Measurements from ENCODE around the gene ATG2A. TPM values are rescaled to one million over a fixed set of nuclear protein-coding genes. Genes with fewer than 3 reads are reported as not detected.
A peak's percentile ranks its signal among the peaks of the same experiment; 100 is the strongest.

The ATG2A gene
- total RNA-seq, 1 donor from 2014 or later: 7.2 TPM

DNA sequence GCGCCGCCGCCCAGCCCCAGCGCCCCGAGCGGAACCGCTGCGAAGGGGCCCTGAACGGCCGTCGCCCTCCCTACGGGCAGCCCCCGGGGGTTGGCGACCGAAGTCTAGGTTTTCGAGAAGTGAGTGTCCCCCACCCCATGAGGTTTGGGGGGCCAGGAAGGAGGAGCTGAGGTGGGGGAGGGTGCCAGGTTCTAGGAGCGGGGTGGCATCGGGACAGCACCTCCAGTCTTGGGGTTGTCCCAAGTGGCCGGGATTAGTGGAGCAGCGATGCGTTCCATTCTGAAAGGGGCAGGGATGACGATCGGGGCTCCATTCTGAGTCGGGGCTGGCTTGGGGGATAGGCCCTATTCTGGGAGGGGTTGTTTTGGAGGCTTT lies 7.9 kb upstream of the ATG2A start:
- DNase-seq (ENCODE audit: low read depth in 2 of 2): no peak

- DNase-seq (ENCODE audit: low read depth in 2 of 2): peak; percentile 76 to 95
Observed at GRCh38 chr11:64923944-64924909, 7.2 kb upstream of the ATG2A start, which contains the start of gene PPP2R5B. TSS of gene PPP2R5B (plus strand) at chr11:64924689. CDS start at chr11:64925735, 1,046 bp downstream.

DNA sequence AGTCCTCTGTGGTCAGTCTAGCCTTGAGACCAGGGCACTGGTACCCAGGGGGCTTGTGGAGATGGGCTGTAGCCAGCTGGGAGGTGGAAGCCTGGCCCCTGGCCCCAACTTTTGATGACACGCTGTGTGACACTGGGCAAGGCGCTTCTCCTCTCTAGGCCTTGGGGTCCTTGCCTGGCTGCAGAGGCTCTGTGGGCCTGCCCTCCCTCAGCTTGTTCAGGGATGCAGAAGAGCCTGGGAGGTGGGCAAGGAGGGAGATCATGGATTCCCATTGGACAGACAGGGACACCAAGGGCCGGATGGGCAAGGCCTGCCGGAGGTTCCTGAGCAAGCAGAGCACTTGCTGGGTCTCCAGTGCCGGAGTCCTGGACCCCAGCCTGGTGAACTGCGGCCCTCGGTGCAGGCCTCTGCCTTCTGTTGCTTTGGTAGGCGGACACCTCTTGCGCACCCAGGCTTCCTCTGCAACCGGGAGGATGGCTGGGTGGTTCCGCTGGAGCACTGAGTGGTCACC lies 6.2 kb upstream of the ATG2A start:
- DNase-seq (ENCODE audit: low read depth in 2 of 2): no peak

DNA sequence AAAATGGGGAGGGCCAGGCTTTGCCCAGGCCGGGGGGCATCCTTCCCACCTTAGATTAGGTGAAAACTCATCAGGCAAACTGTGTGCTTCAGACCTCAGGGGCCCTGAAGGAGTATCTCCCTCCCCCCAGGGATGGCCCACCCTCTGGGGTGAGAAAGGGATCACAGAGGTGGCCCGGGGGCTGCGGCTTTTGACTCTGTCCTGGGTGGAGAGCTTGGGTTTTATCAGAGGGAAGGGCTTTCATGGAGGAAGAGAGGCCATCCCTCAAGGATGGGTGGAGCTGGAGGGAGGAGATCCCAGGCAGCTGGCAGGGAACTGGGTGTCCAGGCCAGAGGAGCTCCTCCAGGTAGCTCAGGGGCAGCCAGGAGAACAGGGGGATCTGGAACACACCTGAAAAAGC lies 4.4 kb upstream of the ATG2A start:
- no peak for DNase-seq (ENCODE audit: low read depth in 2 of 2)

DNA sequence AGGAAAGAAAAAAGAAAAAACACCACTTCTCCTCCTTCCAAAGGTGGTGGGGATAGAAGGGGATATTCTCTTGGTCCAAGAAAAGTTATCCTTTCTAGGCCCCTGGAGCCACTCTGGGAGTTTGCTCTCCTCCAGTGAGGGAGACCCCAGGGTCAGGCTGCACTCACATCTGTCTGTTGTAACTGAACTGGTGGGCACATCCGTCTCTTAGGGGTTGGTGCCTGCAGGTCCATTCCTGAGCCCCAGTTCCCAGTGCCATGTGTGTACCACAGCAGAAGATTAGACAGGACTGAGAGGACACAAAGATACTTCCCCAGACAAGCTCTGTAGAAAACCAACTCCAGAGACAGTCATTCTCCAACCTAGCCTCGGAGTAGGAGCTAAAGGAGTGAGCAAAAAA lies 3.1 kb upstream of the ATG2A start:
- DNase-seq (ENCODE audit: low read depth in 2 of 2): no peak

DNA sequence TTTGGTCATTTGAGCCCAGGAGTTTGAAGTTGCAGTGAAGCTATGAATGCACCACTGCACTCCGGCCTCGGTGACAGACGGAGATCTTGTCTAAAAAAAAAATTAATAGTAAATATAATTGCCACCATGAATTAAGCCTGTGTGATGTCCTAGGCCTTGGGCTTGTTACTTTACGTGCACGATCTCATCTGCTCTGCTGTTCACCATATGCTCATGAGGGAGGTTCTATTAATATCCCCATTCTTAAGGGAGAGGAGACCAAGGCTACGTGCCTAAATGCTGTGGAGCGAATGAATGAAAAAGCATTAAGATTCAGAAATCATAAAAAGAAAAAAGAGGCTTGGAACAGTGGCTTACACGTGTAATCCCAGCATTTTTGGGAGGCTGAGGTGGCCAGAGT lies 2.6 kb upstream of the ATG2A start:
- no peak for DNase-seq (ENCODE audit: low read depth in 2 of 2)

DNA sequence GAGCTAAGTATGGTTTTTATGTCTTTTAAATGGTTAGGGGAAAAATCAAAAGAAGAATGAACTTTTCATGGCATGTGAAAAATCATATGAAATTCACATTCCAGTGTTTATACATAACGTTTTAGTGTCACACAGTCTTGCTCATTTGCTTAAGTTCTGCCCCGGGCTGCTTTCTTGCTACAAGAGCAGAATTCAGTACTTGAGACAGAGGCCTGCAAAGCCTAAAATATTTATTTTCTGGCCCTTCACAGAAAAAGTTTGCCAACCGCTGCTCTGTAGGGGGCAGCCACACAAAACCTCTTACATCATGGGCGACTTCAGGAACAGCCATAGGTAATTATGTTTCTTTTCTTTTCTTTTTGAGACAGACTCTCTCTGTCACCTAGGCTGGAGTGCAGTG lies 1.0 kb upstream of the ATG2A start:
- peak in 1 of 2 donors; percentile 48 for DNase-seq (ENCODE audit: low read depth in 2 of 2)

DNA sequence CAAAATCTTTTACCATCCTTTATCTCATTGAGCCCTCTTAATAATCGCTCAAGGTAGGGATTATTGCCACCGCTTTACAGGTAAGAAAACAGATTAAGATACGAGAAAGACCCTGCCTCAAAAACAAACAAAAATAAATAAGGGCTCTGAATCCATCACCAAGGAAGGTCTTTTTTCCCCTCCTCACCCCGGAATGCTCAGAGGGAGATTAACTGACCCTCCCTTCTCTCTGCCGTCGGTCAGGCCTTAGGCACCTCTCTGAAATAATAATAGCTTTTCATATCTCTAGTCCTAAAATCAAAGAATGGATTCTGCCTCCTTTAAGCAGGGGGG lies 620 bp upstream of the ATG2A start:
- no peak for DNase-seq (ENCODE audit: low read depth in 2 of 2)

- peak in 1 of 2 donors; percentile 41 for DNase-seq (ENCODE audit: low read depth in 2 of 2)
Observed at GRCh38 chr11:64916040-64916774, 802 bp downstream of the ATG2A start.

DNA sequence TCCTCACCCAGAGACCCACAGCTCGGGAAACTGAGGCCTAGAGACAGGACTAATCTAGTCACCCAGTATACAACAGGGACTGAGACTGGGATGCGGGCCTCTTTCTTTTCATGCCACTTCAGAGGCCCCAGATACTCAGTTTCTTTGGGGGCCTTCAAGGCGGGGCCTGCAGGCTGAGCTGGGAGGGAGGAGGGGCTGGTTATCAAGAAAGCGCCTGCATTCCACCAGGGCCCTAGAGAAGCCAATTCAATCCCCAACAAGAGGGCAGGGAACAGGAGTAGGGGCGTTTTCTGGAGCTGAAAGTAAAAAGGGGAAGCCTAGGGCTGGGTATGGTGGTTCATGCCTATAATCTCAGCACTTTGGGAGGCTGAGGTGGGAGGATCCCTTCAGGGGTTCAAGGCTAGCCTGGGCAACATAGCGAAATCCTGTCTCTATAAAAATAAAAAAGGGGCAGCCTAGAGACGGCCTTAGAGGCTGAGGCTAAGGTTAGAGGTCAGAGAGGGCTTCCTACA lies 1.6 kb downstream of the ATG2A start:
- DNase-seq (ENCODE audit: low read depth in 2 of 2): no peak

GRCh38 chr11:64914123-64914522 lies 2.9 kb downstream of the ATG2A start:
- DNase-seq (ENCODE audit: low read depth in 2 of 2): no peak

DNA sequence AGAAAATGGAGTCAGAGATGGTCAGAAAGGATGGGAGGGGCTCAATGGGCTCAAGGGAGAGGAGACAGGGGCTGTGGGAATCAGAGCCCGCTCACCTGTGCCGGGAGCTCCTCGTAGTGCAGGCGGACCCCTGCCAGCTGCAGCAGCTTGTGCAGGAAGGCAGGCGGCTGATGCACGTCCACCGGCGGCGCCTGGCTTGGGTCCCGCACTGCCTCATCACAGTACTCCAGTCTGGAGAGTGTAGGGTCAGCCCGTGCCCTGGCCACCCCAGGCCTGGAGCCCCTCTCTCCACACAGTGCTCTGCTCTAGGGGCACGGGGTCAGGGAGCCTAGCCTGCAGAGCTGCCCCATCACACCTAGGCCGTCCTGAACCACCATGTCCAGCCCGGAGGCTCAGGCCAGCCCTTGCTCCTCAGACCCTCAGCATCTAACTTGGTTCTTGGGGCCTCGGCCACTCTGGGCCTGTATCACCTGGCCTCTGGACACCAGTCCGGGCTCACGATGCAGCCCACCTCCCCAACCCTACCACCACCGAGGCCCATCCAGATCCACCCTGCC lies 3.8 kb downstream of the ATG2A start:
- DNase-seq (ENCODE audit: low read depth in 2 of 2): no peak

GRCh38 chr11:64911689-64912088 lies 5.3 kb downstream of the ATG2A start:
- DNase-seq (ENCODE audit: low read depth in 2 of 2): no peak

GRCh38 chr11:64911142-64911541 lies 5.9 kb downstream of the ATG2A start:
- no peak for DNase-seq (ENCODE audit: low read depth in 2 of 2)

DNA sequence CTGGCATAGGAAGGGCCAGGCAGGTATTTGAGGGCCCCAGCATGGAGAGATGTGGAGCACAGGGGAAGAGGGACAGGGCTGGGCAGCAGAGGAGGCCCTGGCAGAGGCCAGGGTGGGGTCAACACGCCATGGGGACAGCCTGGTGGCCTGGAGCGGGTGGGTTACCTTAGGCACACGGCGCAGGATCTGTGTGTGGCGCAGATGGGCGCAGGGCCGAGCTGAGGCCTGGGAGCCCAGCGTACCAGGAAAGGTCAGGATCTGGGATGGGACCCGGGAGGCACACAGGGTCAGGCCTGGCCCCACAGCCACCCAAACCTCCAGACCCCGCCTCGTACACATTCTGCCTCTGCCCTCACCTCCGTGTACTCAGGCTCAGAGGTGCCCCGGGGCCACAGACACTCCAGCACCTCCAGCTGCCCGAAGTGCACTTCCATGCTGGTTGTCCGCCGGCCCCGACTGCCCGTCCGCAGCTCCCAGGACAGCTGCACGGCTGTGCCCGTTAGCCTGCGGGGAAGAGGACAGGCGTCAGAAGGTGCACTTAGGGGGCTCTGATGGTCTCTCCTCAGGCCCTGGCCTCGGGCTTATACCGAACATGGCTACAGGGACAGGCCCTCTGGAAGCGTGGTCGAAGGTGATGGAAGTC lies 6.4 kb downstream of the ATG2A start:
- DNase-seq (ENCODE audit: low read depth in 2 of 2): no peak

GRCh38 chr11:64909653-64910343 lies 7.2 kb downstream of the ATG2A start:
- DNase-seq (ENCODE audit: low read depth in 2 of 2): no peak

DNA sequence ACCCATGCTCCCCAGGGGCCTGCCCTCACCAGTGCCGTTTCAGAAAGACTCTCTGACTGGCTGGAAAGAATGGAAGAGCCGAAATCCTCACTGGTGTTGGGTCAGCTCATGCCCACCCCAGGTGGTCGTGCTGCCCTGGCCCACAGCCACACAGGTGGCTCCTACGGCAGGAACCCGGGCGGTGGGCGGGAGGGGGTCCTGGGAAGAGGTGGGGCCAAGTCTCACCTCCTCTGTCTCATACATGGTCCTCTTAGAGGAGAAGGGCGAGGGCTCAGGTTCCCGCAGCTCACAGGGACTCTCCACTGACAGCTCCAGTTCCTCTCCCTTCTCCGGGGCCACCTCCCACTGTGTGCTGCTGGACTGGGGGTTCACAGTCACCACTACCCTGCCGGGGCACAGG lies 8.2 kb downstream of the ATG2A start:
- DNase-seq (ENCODE audit: low read depth in 2 of 2): no peak

DNA sequence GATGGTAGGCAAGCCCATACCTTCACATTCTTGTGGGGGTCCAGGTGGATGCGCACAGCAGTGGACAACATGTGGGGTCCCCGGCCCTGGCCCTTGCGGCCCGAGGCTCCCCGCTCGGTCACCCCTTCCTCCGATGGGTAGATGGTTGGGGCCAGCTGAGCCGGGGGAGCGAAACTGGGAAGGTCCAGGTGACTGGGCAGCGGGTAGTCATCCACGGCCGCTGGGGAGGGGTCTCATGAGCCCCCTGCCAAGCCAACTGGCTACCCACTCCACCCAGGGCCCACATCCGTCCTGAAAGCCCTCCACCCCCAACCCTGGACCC lies 10.7 kb downstream of the ATG2A start:
- DNase-seq (ENCODE audit: low read depth in 2 of 2): no peak

GRCh38 chr11:64905516-64906313 lies 11.3 kb downstream of the ATG2A start:
- DNase-seq (ENCODE audit: low read depth in 2 of 2): no peak

- DNase-seq (ENCODE audit: low read depth in 2 of 2): no peak
Observed at GRCh38 chr11:64903291-64903833, 13.6 kb downstream of the ATG2A start.

Measured in dermis microvascular lymphatic vessel endothelial cell (primary cell).